SK-N-MC (cell line): Measurements from ENCODE around the gene ZFAND3.

ENCODE experiments used
- EZH2 ChIP-seq: fragments of 200-600 bp; sonication (generic); IDR thresholded peaks from one replicate; pipeline ENCODE4 v1.6.1; 2017; ENCODE audit warnings: antibody characterized with exemption
- FOXP2 ChIP-seq: optimal IDR thresholded peaks from 2 replicates; pipeline ENCODE3; 2011; ENCODE audit warnings: mild to moderate bottlenecking, moderate library complexity; ENCODE audit not compliant: insufficient read depth; ENCODE audit errors: extremely low read length, control extremely low read depth
- POLR2AphosphoS5 ChIP-seq: IDR thresholded peaks from 2 replicates; pipeline ENCODE4 v1.6.1; 2012; ENCODE audit warnings: mild to moderate bottlenecking, low read depth, low read length, borderline replicate concordance

DNA sequence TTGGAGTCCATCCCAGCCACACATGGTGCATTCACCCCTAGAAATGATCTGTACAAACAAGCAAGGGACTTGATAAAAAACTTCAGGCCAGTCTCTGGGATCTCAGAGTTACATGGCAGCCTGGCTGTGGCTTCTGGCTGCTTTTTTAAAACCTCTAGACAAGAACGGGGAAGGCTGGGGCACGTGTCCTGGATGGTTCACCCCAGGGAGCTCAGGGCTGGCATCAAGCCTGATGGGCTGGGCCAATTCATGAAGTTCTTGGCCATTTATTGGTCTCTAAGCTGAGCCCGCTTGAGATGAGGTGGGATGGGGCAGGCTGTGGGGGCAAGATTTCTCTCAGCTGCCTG, 10.4 kb upstream of the ZFAND3 start:
- TF ChIP-seq EZH2 (no peak), FOXP2 (no peak), POLR2AphosphoS5 (no peak)
